D341Med (cell line): ENCODE results near the gene GYG2.
"Not testable (repeated sequence)": the region's sequence is repeated elsewhere in the genome, so short reads cannot be mapped to it uniquely, and the experiment has no call there.

Source experiments
- DNase-seq: peaks from one replicate; pipeline ENCODE4 v3.0.0; 2012; ENCODE audit warnings: low spot score

Gene GYG2

GRCh38 chrX:2907295-2907694 lies 78.6 kb downstream of the GYG2 start:
- DNase-seq, result no peak

GRCh38 chrX:2908125-2908685 lies 79.5 kb downstream of the GYG2 start:
- no peak for DNase-seq

- DNase-seq, result no peak
These were observed 81.4 kb downstream of the GYG2 start for GRCh38 chrX:2910109-2910508.

GRCh38 chrX:2913118-2913517 lies 84.4 kb downstream of the GYG2 start:
- no peak for DNase-seq

GRCh38 chrX:2917767-2918166 lies 89.0 kb downstream of the GYG2 start:
- DNase-seq, result no peak

- DNase-seq, result no peak
These were observed 92.5 kb downstream of the GYG2 start for GRCh38 chrX:2921193-2921592.

GRCh38 chrX:2921750-2922149 lies 93.0 kb downstream of the GYG2 start:
- DNase-seq, result no peak

GRCh38 chrX:2924151-2924550 lies 95.4 kb downstream of the GYG2 start:
- no peak for DNase-seq

GRCh38 chrX:2926255-2926654 lies 97.5 kb downstream of the GYG2 start:
- not testable (repeated sequence) for DNase-seq

GRCh38 chrX:2926664-2927275 lies 98.0 kb downstream of the GYG2 start:
- DNase-seq, result no peak

GRCh38 chrX:2928191-2928582 lies 99.5 kb downstream of the GYG2 start:
- no peak for DNase-seq

GRCh38 chrX:2928583-2929434 lies 100.1 kb downstream of the GYG2 start, which contains the start of gene ARSD:
TSS of gene ARSD (minus strand) at chrX:2929339. CDS start at chrX:2929275, 64 bp downstream.
- peak; percentile 35 for DNase-seq

- DNase-seq, result no peak
These were observed 102.4 kb downstream of the GYG2 start for GRCh38 chrX:2931155-2931554.

- no peak for DNase-seq
These were observed 102.9 kb downstream of the GYG2 start for GRCh38 chrX:2931612-2932011.
